Activated B cell treated with CpG ODN at 0.5 μM for 24 hours (primary cell): ENCODE results near the gene FIP1L1. TPM values are rescaled to one million over a fixed set of nuclear protein-coding genes. Genes with fewer than 3 reads are reported as not detected.
"Not testable (repeated sequence)": the region's sequence is repeated elsewhere in the genome, so short reads cannot be mapped to it uniquely, and the experiment has no call there.

Experiments
- ATAC-seq: fragments of 200-7000 bp; cut with Tn5 transposase; one replicate; pipeline ENCODE4 v1.10.0; 2021; ENCODE audit warnings: low read depth, mild to moderate bottlenecking, moderate library complexity
- CTCF ChIA-PET: fragments of 350-600 bp; sonication (Branson Sonifier 250); formaldehyde crosslinking; loops from one replicate; lab custom pipeline; 2021; ENCODE audit warnings: antibody characterized with exemption; lab: Charles Lee
- POLR2A ChIA-PET: fragments of 350-600 bp; sonication (Branson Sonifier 250); formaldehyde crosslinking; loops from one replicate; lab custom pipeline; 2021; ENCODE audit warnings: antibody characterized with exemption; lab: Charles Lee
- DNase-seq: peaks from one replicate; pipeline ENCODE4 v3.0.0; 2022
- H3K27ac Mint-ChIP-seq: one replicate; pipeline ENCODE4 v1.8.0; 2020; ENCODE audit warnings: mixed read lengths
- H3K27me3 Mint-ChIP-seq: one replicate; pipeline ENCODE4 v1.8.0; 2021; ENCODE audit warnings: mixed read lengths
- H3K36me3 Mint-ChIP-seq: one replicate; pipeline ENCODE4 v1.8.0; 2021; ENCODE audit warnings: low read depth, mixed read lengths
- H3K4me1 Mint-ChIP-seq: one replicate; pipeline ENCODE4 v1.8.0; 2021; ENCODE audit warnings: mixed read lengths
- H3K4me3 Mint-ChIP-seq: one replicate; pipeline ENCODE4 v1.8.0; 2020; ENCODE audit warnings: mild to moderate bottlenecking, mixed read lengths
- H3K9me3 Mint-ChIP-seq: one replicate; pipeline ENCODE4 v1.8.0; 2020; ENCODE audit warnings: mixed read lengths
- intact Hi-C: fragments of 100-400 bp; cut with micrococcal nuclease; formaldehyde crosslinking; loops from one replicate; pipeline ENCODE4 v1.15.1; 2024
- total RNA-seq: library from RNA; stranded (reverse); gene quantifications from 2 replicates; pipeline ENCODE4 v1.2.3, GENCODE V29; 2022
- TF ChIP-seq, protein P1 (sequence below): fragments of 200-600 bp; IDR thresholded peaks from one replicate; pipeline ENCODE4 v1.8.0; 2022; ENCODE audit warnings: antibody characterized with exemption, mild to moderate bottlenecking

The FIP1L1 gene
- total RNA-seq, 1 donor from 2014 or later = 80.1 TPM

DNA sequence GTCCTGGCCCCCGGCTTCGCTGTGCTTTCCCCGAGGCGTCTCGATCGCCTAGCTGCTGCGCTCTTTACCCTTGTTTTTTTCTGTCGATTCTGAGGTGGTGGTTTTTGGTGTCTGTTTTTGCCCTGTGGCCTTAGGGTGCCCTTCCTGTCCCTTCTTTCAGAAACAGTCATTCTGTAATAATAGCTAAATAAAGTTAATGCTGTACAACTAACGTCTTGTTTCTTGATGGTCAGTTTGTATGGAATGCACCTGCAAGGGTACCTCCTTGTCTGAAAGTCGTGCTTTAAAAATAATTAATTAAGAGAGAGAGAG lies 686 bp downstream of the FIP1L1 start:
- ChIA-PET POLR2A (interaction anchor here (0.5 to 1.2 kb wide), 5 partner anchors 9 to 53 kb away, joined by 3 to 19 read pairs (median 3); partner anchors contain the start of gene SCFD2), CTCF (no interaction called here)
- H3K9me3 Mint-ChIP-seq = no peaks in the 10 kb centered on the region
- TF ChIP-seq, protein P1, sequence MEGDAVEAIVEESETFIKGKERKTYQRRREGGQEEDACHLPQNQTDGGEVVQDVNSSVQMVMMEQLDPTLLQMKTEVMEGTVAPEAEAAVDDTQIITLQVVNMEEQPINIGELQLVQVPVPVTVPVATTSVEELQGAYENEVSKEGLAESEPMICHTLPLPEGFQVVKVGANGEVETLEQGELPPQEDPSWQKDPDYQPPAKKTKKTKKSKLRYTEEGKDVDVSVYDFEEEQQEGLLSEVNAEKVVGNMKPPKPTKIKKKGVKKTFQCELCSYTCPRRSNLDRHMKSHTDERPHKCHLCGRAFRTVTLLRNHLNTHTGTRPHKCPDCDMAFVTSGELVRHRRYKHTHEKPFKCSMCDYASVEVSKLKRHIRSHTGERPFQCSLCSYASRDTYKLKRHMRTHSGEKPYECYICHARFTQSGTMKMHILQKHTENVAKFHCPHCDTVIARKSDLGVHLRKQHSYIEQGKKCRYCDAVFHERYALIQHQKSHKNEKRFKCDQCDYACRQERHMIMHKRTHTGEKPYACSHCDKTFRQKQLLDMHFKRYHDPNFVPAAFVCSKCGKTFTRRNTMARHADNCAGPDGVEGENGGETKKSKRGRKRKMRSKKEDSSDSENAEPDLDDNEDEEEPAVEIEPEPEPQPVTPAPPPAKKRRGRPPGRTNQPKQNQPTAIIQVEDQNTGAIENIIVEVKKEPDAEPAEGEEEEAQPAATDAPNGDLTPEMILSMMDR = no peak
- peaks cover 34% of the 10 kb centered on the region for H3K4me1 Mint-ChIP-seq
- peak overlapping the region; percentile 99 for H3K4me3 Mint-ChIP-seq
- no peaks in the 10 kb centered on the region for H3K27me3 Mint-ChIP-seq
- intact Hi-C loops = loop anchor here (2.0 to 5.0 kb wide), 2 partner anchors 15 to 854 kb away; no protein-coding TSS in a partner anchor
- ATAC-seq = no peak
- no peak for DNase-seq
- peaks cover 24% of the 10 kb centered on the region for H3K36me3 Mint-ChIP-seq
- H3K27ac Mint-ChIP-seq = peak overlapping the region; percentile 98

- H3K4me3 Mint-ChIP-seq = no peak overlapping the region
- peaks cover 34% of the 10 kb centered on the region for H3K4me1 Mint-ChIP-seq
- intact Hi-C loops = no loop called here
- TF ChIP-seq, protein P1 = no peak
- no peaks in the 10 kb centered on the region for H3K9me3 Mint-ChIP-seq
- ChIA-PET CTCF (no interaction called here), POLR2A (no interaction called here)
- ATAC-seq (no peak), DNase-seq (no peak)
- peaks cover 37% of the 10 kb centered on the region for H3K36me3 Mint-ChIP-seq
- no peaks in the 10 kb centered on the region for H3K27me3 Mint-ChIP-seq
- H3K27ac Mint-ChIP-seq = no peak overlapping the region
These were observed 2.8 kb downstream of the FIP1L1 start for GRCh38 chr4:53380221-53380620.

- H3K27me3 Mint-ChIP-seq, H3K4me3 Mint-ChIP-seq, H3K9me3 Mint-ChIP-seq, H3K27ac Mint-ChIP-seq, ATAC-seq, intact Hi-C loops, CTCF ChIA-PET, DNase-seq: not testable (repeated sequence)
- Mint-ChIP-seq H3K4me1 (peaks cover 21% of the 10 kb centered on the region), H3K36me3 (peaks cover 61% of the 10 kb centered on the region)
- POLR2A ChIA-PET = interaction anchor here (0.5 kb wide), 1 partner anchor 23 kb away, joined by 7 read pairs; no protein-coding TSS in a partner anchor
These were observed 32.0 kb downstream of the FIP1L1 start for GRCh38 chr4:53409479-53409878.

GRCh38 chr4:53419208-53419607 lies 41.8 kb downstream of the FIP1L1 start:
- Mint-ChIP-seq H3K27me3 (no peaks in the 10 kb centered on the region), H3K9me3 (no peaks in the 10 kb centered on the region), H3K36me3 (peaks cover 44% of the 10 kb centered on the region), H3K27ac (no peak overlapping the region), H3K4me1 (no peaks in the 10 kb centered on the region), H3K4me3 (no peak overlapping the region)
- intact Hi-C loops = no loop called here
- no peak for DNase-seq
- ChIA-PET CTCF (no interaction called here), POLR2A (no interaction called here)
- no peak for ATAC-seq
- TF ChIP-seq, protein P1 = no peak

GRCh38 chr4:53421791-53422190 lies 44.4 kb downstream of the FIP1L1 start:
- H3K27me3 Mint-ChIP-seq = no peaks in the 10 kb centered on the region

More at GRCh38 chr4:53421791-53422190, 44.4 kb downstream of the FIP1L1 start:
- H3K36me3 Mint-ChIP-seq = peaks cover 43% of the 10 kb centered on the region
- no peak for ATAC-seq
- intact Hi-C loops = loop anchor here (10.0 kb wide), 1 partner anchor 383 kb away; no protein-coding TSS in a partner anchor
- TF ChIP-seq, protein P1 = no peak
- H3K9me3 Mint-ChIP-seq = no peaks in the 10 kb centered on the region
- CTCF ChIA-PET = no interaction called here
- DNase-seq = no peak
- POLR2A ChIA-PET = no interaction called here
- no peak overlapping the region for H3K27ac Mint-ChIP-seq
- no peak overlapping the region for H3K4me3 Mint-ChIP-seq
- no peaks in the 10 kb centered on the region for H3K4me1 Mint-ChIP-seq
